Right lobe of liver (tissue), 4 donors: Measurements from ENCODE around the gene MYH9.

Experiments
- CTCF ChIP-seq, 4 donors: fragments of 200-600 bp in 3 of 4; fragments of 450-650 bp in 1 of 4; IDR thresholded peaks; one replicate each; pipeline versions ENCODE4 v1.5.1 to v1.8.0; 2016 to 2022; ENCODE audit warnings: antibody characterized with exemption in 4 of 4, mild to moderate bottlenecking in 2 of 4
- POLR2A ChIP-seq: fragments of 450-650 bp; IDR thresholded peaks from one replicate; pipeline ENCODE4 v1.6.1; 2017; ENCODE audit warnings: antibody characterized with exemption, mild to moderate bottlenecking
- donor health status: DM: no; HTN: no; CAD: no.
- donor health status: DM: no; HTN: no; CAD: no.
- donor health status: DM: no; HTN: yes; CAD: no.

GRCh38 chr22:36236388-36237319 is 151.1 kb downstream of the MYH9 start:
- TF ChIP-seq CTCF (IDR thresholded peaks at IDR 0.05) (no peak), POLR2A (no peak)
